ENCODE measurements around the gene ENTPD2.

DNA sequence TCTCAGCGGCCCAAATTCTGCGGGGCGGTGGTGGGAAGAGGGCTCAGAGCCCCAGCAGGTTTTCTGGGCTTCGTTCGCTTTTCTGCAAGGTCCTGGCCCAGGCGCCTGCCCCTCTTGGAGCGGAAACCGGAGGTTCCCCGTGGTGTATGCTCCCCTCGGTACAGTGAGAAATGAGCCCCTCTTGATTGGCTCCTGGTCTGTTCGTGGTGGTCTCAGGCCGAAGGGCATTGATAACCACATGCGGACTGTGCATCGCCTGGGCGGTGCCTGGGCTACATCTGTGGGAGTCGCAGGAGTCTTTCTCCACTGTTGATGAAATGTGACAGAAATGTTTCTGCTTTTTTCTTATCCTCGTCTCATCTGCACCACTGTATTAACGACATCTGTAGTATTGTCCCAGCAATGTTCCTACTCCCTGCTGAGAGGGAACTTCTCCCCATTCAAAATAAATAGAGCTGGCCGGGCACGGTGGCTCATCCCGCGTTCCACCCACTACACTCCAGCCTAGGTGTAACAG lies 33.6 kb upstream of the ENTPD2 start:
- TF ChIP-seq, protein P1, sequence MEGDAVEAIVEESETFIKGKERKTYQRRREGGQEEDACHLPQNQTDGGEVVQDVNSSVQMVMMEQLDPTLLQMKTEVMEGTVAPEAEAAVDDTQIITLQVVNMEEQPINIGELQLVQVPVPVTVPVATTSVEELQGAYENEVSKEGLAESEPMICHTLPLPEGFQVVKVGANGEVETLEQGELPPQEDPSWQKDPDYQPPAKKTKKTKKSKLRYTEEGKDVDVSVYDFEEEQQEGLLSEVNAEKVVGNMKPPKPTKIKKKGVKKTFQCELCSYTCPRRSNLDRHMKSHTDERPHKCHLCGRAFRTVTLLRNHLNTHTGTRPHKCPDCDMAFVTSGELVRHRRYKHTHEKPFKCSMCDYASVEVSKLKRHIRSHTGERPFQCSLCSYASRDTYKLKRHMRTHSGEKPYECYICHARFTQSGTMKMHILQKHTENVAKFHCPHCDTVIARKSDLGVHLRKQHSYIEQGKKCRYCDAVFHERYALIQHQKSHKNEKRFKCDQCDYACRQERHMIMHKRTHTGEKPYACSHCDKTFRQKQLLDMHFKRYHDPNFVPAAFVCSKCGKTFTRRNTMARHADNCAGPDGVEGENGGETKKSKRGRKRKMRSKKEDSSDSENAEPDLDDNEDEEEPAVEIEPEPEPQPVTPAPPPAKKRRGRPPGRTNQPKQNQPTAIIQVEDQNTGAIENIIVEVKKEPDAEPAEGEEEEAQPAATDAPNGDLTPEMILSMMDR (IDR thresholded peaks at IDR 0.05), result no peak
- no peak for TF ChIP-seq POLR2AphosphoS5 (IDR thresholded peaks at IDR 0.05)
- no peak for TF ChIP-seq POLR2A (IDR thresholded peaks at IDR 0.05)
